AG04449 (cell line): ENCODE measurements around the gene NFATC3.

ENCODE experiments used
- CTCF ChIA-PET: fragments of 350-600 bp; formaldehyde crosslinking; extraction: SDS; loops from one replicate; lab custom pipeline; 2021; ENCODE audit warnings: antibody characterized with exemption; lab: Yijun Ruan, JAX
- POLR2A ChIA-PET: fragments of 400-600, 350-600 bp; formaldehyde crosslinking; extraction: SDS; loops from one replicate; lab custom pipeline; 2020; ENCODE audit warnings: antibody characterized with exemption, inconsistent platforms; lab: Yijun Ruan, JAX
- DNase-seq: peaks from one replicate; pipeline ENCODE4 v3.0.0-alpha.2; 2010; ENCODE audit warnings: low read depth, low spot score
- H3K4me3 ChIP-seq: 2 replicates; pipeline ENCODE4 v1.5.1; 2011; ENCODE audit warnings: low read depth, mild to moderate bottlenecking, control low read depth, low read length
- TF ChIP-seq, protein P1 (sequence below): IDR thresholded peaks from one replicate; pipeline ENCODE4 v1.5.1; 2011; ENCODE audit warnings: mild to moderate bottlenecking, moderate library complexity, low read length, control low read depth, inconsistent platforms; ENCODE audit not compliant: insufficient read depth; ENCODE audit errors: missing control alignments

The NFATC3 gene

DNA sequence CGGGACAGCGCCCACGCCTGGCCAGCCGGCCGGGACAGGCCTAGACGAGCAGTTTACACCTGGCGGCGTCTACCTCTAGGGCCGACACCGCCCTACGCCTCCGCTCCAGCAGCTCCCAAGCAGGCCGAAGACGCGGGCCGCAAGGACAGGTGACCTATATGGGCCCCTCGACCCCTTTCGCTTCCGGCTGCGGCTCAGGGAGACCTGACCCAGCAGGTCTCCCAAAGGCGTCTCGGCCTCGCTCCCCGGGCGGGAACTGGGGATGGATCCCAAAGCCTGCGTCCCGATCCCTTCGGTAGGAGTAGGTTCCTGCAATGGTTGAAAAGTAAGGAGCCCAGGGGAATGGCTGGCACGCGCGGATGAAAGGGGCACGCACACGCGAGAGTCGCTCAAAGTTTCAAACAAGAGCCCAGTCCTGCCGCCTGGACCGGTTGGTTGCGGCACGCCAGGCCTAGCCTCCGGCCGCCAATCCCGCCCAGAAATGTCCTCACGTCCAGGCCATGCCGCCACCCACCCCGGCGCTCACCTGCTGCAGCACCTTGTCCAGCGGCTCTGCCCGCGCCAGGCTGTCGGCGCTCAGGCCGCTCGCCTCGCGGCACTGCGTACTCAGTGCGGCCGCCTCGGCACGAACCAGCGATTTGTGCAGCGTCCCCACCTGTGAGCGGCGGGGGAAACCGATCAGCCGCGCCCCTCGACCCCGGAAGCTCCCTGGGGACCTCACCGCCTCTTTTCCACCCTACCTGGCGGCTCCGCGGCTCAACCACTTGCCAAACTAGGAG is 150.1 kb downstream of the NFATC3 start:
- DNase-seq: no peak
- ChIA-PET CTCF (interaction anchor here (1.0 to 2.7 kb wide), 4 partner anchors 7 to 94 kb away, joined by 3 to 10 read pairs (median 6); partner anchors contain the start of gene SLC7A6), POLR2A (no interaction called here)
- TF ChIP-seq, protein P1, sequence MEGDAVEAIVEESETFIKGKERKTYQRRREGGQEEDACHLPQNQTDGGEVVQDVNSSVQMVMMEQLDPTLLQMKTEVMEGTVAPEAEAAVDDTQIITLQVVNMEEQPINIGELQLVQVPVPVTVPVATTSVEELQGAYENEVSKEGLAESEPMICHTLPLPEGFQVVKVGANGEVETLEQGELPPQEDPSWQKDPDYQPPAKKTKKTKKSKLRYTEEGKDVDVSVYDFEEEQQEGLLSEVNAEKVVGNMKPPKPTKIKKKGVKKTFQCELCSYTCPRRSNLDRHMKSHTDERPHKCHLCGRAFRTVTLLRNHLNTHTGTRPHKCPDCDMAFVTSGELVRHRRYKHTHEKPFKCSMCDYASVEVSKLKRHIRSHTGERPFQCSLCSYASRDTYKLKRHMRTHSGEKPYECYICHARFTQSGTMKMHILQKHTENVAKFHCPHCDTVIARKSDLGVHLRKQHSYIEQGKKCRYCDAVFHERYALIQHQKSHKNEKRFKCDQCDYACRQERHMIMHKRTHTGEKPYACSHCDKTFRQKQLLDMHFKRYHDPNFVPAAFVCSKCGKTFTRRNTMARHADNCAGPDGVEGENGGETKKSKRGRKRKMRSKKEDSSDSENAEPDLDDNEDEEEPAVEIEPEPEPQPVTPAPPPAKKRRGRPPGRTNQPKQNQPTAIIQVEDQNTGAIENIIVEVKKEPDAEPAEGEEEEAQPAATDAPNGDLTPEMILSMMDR: no peak
- no peak overlapping the region for H3K4me3 ChIP-seq

DNA sequence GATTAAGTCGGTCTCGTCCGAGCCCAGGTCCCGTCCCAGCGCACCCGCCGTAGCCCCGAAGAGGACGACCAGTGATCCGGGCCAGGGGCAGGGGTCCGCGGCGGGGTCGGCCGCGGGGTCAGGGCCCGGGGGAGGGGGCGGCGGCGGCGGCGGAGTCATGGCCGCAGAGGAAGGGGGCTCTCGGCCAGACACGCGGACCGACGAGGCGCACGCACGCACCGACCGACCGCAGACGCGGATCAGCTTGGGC is 150.6 kb downstream of the NFATC3 start, which contains the start of gene ESRP2:
Gene ESRP2, minus strand, starts transcription at position 241 of the 250 bp plus-strand sequence. Its CDS starts 82 bp downstream, at position 159.
- TF ChIP-seq, protein P1: no peak
- POLR2A ChIA-PET: no interaction called here
- CTCF ChIA-PET: interaction anchor here (1.0 to 2.7 kb wide), 3 partner anchors 8 to 93 kb away, joined by 3 to 10 read pairs (median 7); partner anchors contain the start of gene SLC7A6
- no peak for DNase-seq
- peak within 1 kb of the TSS; percentile 62 for H3K4me3 ChIP-seq

DNA sequence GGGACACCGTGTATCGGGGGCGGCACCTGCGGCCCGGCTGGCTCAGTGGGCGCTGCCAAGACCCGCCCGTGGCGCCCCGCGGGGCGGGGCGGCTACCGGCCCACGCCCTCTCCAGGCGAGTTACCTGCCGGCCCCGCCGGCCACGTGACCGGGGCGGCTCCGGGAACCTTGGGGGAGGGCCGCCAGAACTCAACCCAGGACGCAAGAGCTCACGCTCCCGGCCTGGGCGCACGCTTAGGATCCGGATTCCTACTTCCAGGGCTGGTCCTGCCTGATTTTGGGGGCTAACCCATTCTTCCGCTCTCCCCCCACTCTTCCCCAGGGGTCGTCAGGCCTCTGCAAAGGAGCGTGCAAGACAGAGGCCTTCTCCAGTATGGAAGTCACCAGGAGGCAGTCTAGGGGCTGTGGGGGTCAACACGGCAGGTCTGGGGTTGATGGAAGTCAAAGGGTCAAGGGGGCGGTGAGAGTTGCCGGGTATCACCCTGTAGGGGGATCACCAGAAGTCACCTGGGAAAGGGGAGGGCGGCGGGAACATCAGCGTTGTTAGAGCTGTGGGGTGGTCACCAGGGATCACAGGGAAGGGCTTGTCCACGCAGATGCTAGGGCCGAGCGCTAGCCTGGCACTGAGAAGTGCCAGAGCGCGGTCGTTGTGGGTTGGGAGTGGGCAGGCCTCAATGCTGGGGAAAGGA is 151.1 kb downstream of the NFATC3 start:
- DNase-seq: no peak
- H3K4me3 ChIP-seq: no peak overlapping the region
- POLR2A ChIA-PET: interaction anchor here (1.8 kb wide), 1 partner anchor 152 kb away, joined by 7 read pairs; no protein-coding TSS in a partner anchor
- CTCF ChIA-PET: interaction anchor here (1.0 to 3.7 kb wide), 5 partner anchors 8 to 142 kb away, joined by 3 to 23 read pairs (median 7); partner anchors contain the start of gene SLC7A6
- TF ChIP-seq, protein P1: no peak

DNA sequence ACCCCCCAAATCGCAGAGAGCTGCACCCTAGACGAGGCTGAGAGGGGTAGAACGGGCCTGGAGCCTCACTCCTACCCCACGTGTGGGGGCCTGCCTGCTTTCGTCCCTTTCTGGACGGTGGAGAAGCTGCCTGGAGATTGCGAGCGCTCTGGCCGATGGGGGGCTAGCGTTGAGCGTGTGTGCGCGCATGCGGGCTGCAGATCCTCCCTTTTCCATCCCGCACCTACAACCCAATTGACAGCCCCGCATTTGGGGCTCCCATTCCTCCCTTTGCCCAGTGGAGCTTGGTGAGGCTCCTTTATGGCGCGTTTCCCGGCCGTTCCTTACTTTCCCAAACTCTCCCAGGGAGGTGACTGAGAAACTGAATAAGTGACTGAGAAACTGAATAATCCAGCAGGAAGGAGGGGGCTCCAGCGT is 151.7 kb downstream of the NFATC3 start:
- H3K4me3 ChIP-seq: peak overlapping the region; percentile 62
- CTCF ChIA-PET: interaction anchor here (1.0 to 3.7 kb wide), 8 partner anchors 9 to 171 kb away, joined by 3 to 35 read pairs (median 6); partner anchors contain the start of gene SLC7A6
- DNase-seq: no peak
- TF ChIP-seq, protein P1: no peak
- POLR2A ChIA-PET: interaction anchor here (1.0 to 1.9 kb wide), 5 partner anchors 27 to 270 kb away, joined by 3 to 13 read pairs (median 4); partner anchors contain the start of genes PRMT7, SLC7A6 and SLC7A6OS

DNA sequence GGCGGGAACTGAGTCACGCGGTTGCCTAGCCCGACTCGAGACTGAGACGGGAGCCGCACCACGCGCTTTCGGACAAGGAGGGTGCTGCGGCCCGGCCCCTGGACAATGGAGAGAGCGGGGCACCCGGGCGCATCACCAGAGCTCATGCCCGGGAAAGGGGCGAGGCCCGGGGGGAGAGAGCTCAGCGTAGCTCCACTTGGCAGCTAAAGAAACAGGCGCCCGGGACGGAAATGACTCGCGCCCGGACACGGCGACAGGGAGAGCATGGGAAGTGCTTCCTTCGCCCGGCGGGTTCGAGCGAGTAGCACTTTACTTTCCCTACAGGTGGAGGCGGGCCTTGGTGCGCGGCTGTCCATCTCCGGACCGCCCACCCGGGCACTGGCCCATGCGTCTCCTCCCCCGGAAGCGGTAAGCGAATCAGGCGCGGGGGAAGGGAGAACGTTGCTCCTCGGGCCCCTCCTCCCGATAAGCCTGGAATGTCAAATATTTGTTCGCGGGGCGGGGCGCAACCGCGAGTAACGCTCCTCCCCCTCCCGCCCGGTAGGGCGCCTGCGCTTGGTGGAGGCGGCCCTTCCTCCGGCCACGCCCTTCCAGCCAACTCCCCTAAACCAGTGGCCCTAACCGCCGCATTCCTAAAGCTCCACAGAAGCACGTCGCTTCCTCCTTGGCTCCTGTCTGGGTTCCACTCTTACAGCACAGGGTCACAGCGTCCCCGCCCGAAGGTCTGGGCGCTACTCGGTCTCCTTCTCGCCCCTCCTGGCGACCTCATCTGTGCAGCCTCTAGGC is 152.3 kb downstream of the NFATC3 start:
- TF ChIP-seq, protein P1: no peak
- DNase-seq: peak; percentile 80
- ChIA-PET CTCF (interaction anchor here (1.0 to 3.7 kb wide), 8 partner anchors 9 to 172 kb away, joined by 3 to 35 read pairs (median 7); partner anchors contain the start of gene SLC7A6), POLR2A (interaction anchor here (0.5 to 1.9 kb wide), 9 partner anchors 20 to 1076 kb away, joined by 3 to 13 read pairs (median 4); partner anchors contain the start of genes PRMT7, SLC7A6 and SLC7A6OS)
- peak overlapping the region; percentile 62 for H3K4me3 ChIP-seq
